Measurements from ENCODE around the gene VILL. TPM values are rescaled to one million over a fixed set of nuclear protein-coding genes. Genes with fewer than 3 reads are reported as not detected.

The VILL gene
- total and polyA plus RNA-seq, 5 experiments from 2014 or later: 12.3 to 41.9 (median 21.6) TPM

DNA sequence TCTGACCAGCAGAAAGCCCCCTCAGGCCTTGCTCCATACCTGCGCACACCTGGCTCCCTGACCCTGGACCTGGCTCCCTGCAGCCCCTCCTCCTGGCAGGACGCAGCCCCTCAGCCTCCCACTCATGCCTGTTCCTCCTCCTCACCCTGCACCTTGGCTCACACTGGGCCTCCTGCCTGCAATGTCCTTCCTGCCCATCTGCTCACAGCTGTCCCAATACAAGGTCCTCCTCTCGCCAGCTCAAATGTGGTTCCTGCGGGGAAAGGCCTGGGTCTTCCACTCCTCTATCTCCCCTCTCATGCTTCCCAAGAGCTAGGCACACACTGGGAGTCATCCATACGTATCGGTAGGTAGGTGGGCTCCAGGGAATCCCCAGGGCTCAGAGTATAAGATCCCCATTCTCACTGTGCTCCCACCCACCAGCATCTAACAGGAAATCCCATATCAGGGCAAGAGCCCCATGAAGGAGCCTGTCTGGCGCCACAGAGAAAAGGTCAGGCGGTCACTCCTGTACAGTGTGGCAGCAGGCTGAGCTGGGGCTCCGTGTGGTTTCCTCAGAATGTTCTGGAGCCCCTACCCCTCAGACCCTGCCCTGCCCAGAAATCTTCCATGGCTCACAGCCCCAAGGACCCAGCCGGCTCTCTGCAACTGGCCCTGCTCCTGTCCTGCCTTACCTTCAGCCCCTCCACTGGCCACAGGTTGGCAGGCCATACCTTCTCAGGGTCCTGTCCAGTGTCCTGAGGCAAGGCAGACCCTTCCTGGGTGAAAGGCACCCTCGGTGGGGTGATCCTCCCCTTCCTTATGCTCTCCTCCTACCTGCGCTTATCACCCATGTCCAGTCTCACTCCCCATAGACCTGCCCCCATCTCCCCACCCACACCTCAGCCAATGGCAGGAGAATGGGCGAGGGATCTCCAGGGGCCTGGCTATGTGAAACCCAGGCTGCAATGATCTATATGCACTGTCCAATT lies 28.0 kb downstream of the VILL start:
- DNase-seq (peak in 1 of 10 donors; percentile 47), ATAC-seq (no peak)
- POLR2A ChIA-PET: no interaction called here
- Mint-ChIP-seq H3K9me3 (peaks cover 0 to 9% (median 0%) of the 10 kb centered on the region in 9 donors), H3K27ac (peak overlapping the region in 4 of 10 donors; percentile 43 to 76 (median 58)), H3K4me1 (peaks cover 13 to 24% (median 20%) of the 10 kb centered on the region in 4 donors), H3K27me3 (no peaks in the 10 kb centered on the region), H3K36me3 (peaks cover 0 to 47% (median 37%) of the 10 kb centered on the region in 3 donors), H3K4me3 (no peak overlapping the region)

DNA sequence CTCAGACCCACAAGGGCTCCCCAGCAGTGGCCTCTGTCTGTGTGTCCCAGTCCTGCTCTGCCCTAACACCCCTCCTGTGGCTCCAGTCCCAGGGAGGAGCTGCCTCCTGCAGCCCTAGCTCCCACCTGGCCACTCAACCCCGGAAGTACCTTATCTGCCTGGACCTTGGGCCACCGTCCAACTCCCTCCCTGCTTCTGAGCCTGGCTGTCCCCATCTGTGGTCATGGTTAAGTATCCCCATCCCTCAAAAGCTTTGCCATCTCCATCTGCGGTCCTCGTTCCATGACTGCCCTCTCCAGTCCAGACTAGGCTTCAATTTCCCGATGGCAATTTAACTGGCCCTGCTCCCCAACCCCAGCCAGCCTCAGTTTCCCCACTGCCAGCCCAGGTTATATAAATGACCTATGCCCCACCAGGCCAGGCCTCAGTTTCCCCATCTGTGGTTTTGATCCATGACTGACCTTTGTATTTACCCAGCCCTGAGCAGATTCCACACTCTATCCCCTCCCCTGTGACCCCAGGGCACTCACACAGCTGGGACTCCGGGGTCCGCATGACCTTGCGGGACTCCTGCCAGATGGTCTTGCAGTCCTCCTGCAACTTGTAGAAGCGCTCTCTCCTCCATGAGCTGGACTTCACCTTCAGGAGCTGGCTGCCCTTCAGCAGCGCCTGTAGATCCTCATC lies 29.2 kb downstream of the VILL start:
- peaks cover 0 to 9% (median 0%) of the 10 kb centered on the region in 9 donors for H3K9me3 Mint-ChIP-seq
- POLR2A ChIA-PET: no interaction called here
- peaks cover 21 to 32% (median 26%) of the 10 kb centered on the region in 4 donors for H3K4me1 Mint-ChIP-seq
- H3K27ac Mint-ChIP-seq: peak overlapping the region in 6 of 10 donors; percentile 4 to 71 (median 57)
- DNase-seq: peak in 1 of 10 donors; percentile 61
- peaks cover 0 to 39% (median 37%) of the 10 kb centered on the region in 3 donors for H3K36me3 Mint-ChIP-seq
- no peak for ATAC-seq
- H3K4me3 Mint-ChIP-seq: no peak overlapping the region
- H3K27me3 Mint-ChIP-seq: no peaks in the 10 kb centered on the region

- Mint-ChIP-seq H3K27ac (peak overlapping the region in 6 of 10 donors; percentile 24 to 71 (median 56)), H3K36me3 (peaks cover 0 to 35% (median 32%) of the 10 kb centered on the region in 3 donors), H3K4me3 (no peak overlapping the region), H3K4me1 (peaks cover 23 to 37% (median 29%) of the 10 kb centered on the region in 4 donors), H3K9me3 (peaks cover 0 to 9% (median 0%) of the 10 kb centered on the region in 9 donors), H3K27me3 (no peaks in the 10 kb centered on the region)
- POLR2A ChIA-PET: no interaction called here
- DNase-seq: no peak
- ATAC-seq: no peak
These were observed 29.7 kb downstream of the VILL start for GRCh38 chr3:38020342-38020726.

- peak overlapping the region in 9 of 10 donors; percentile 25 to 79 (median 56) for H3K27ac Mint-ChIP-seq
- DNase-seq (peak in 1 of 10 donors; percentile 37), ATAC-seq (no peak)
- peaks cover 0 to 26% (median 24%) of the 10 kb centered on the region in 3 donors for H3K36me3 Mint-ChIP-seq
- H3K4me1 Mint-ChIP-seq: peaks cover 27 to 45% (median 35%) of the 10 kb centered on the region in 4 donors
- POLR2A ChIA-PET: interaction anchor here (2.3 kb wide), 1 partner anchor 12 kb away, joined by 9 read pairs; no protein-coding TSS in a partner anchor
- H3K27me3 Mint-ChIP-seq: no peaks in the 10 kb centered on the region
- H3K4me3 Mint-ChIP-seq: no peak overlapping the region
- peaks cover 0 to 6% (median 0%) of the 10 kb centered on the region in 9 donors for H3K9me3 Mint-ChIP-seq
These were observed 30.6 kb downstream of the VILL start for GRCh38 chr3:38021196-38021595.

GRCh38 chr3:38022301-38022700 lies 31.7 kb downstream of the VILL start:
- no peaks in the 10 kb centered on the region for H3K27me3 Mint-ChIP-seq
- POLR2A ChIA-PET: interaction anchor here (1.4 to 2.3 kb wide), 3 partner anchors 13 to 22 kb away, joined by 3 to 9 read pairs (median 5); no protein-coding TSS in a partner anchor
- H3K36me3 Mint-ChIP-seq: peaks cover 0 to 17% (median 13%) of the 10 kb centered on the region in 3 donors
- H3K27ac Mint-ChIP-seq: peak overlapping the region in 8 of 10 donors; percentile 51 to 95 (median 87)
- H3K4me3 Mint-ChIP-seq: peak overlapping the region in 1 of 10 donors; percentile 11
- H3K4me1 Mint-ChIP-seq: peaks cover 25 to 45% (median 38%) of the 10 kb centered on the region in 4 donors
- H3K9me3 Mint-ChIP-seq: no peaks in the 10 kb centered on the region
- DNase-seq (peak in 1 of 10 donors; percentile 43), ATAC-seq (no peak)

DNA sequence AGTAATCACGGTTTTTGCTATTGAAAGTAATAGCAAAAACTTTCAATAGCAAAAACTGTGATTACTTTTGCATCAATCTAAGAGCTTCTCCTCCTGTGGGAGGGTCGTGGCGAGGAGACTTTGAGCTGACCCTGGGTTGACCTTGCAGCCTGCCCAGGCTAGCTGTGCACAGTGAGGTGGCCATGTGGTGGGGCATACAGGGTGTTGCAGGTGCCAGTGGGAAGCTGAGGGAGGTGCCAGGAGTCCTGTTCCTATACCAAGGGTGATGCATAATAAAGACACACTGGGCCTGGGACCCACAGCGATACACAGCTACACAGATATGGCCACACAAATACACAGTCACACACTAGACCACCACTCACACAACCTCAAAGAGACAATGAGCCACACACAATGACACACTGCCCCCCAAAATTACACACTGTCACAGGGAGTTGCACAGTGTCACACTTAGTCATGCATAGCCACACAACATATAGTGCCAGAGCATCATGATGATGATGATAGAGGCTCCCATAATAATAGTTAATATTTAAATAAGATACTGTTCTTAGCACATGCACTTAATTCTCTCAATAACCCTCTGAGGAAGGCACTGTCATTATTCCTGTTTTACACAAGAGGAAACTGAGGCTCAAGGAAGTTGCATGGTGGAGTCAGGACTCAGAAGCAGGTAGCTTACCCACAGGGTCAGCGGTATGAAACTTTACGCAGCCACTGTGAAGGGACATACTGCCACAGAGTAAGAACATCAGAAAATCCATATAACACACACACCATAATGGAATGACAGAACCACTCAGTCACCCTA lies 32.5 kb downstream of the VILL start:
- POLR2A ChIA-PET: interaction anchor here (1.4 to 2.3 kb wide), 3 partner anchors 14 to 21 kb away, joined by 3 to 9 read pairs (median 5); no protein-coding TSS in a partner anchor

GRCh38 chr3:38026856-38027255 lies 36.3 kb downstream of the VILL start:
- POLR2A ChIA-PET: interaction anchor here (0.5 to 0.7 kb wide), 2 partner anchors 9 to 139 kb away, joined by 3 read pairs; no protein-coding TSS in a partner anchor
- peak in 1 of 10 donors; percentile 38 for DNase-seq
- peaks cover 26 to 59% (median 53%) of the 10 kb centered on the region in 4 donors for H3K4me1 Mint-ChIP-seq
- peak overlapping the region in 3 of 10 donors; percentile 18 to 56 (median 30) for H3K4me3 Mint-ChIP-seq
- ATAC-seq: no peak
- peaks cover 0 to 10% (median 7%) of the 10 kb centered on the region in 5 donors for H3K27me3 Mint-ChIP-seq
- no peaks in the 10 kb centered on the region for H3K36me3 Mint-ChIP-seq
- no peaks in the 10 kb centered on the region for H3K9me3 Mint-ChIP-seq
- peak overlapping the region in 4 of 10 donors; percentile 19 to 52 (median 32) for H3K27ac Mint-ChIP-seq

More for the DNA sequence above, 32.5 kb downstream of the VILL start:
- H3K36me3 Mint-ChIP-seq: peaks cover 0 to 11% (median 9%) of the 10 kb centered on the region in 3 donors
- H3K4me3 Mint-ChIP-seq: peak overlapping the region; percentile 82 to 96 (median 93)
- peak overlapping the region; percentile 22 to 98 (median 94) for H3K27ac Mint-ChIP-seq
- no peaks in the 10 kb centered on the region for H3K27me3 Mint-ChIP-seq
- ATAC-seq (no peak), DNase-seq (peak in 1 of 10 donors; percentile 44)
- H3K4me1 Mint-ChIP-seq: peaks cover 28 to 46% (median 42%) of the 10 kb centered on the region in 4 donors
- H3K9me3 Mint-ChIP-seq: no peaks in the 10 kb centered on the region

DNA sequence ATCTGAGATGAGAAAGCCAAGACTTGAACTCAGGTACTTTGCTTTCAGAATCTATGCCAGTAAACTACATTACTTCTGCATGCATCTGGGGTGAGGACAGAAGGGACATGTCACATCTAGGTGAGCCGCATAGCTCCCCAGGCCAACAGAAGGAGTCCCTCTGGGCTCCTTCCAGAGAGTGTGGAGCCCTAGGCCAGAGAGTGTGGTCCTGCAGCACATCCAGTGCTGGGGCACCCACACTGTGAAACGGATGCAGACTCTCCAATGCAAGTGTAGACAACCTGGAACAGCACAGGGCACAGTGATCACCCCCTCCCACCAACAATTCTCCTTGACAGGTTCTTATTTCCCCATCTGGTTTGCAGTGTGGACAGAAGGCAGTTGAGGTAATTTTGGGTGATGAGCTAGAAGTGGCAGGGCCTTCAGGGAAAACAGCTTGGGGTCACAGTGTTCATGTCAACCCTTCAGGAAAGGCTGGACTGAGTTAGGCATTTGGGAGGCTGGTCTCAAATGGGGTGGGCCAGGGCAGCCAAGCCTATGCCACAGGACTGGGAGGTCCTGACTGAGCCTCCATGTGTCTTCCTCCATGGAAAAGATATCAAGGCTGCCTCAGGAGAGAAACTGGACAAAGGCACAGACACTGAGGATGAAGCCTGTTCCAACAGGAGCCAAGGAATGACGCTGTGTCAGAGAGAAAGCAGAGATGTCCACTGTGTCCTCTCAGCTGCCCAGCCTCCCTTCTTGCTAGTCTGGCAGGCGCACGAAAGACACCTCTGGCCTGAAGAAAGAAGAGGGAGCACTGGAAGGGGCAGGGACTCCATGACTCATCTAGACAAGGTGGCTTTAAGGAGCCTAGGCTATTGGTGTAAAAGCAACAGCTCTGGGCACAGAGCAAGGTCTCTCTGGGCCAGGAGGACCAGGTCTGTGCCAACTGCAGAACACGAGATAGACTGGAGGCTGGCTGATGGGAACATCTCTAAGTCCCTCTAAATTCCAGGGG lies 37.2 kb downstream of the VILL start:
- Mint-ChIP-seq H3K4me1 (peaks cover 25 to 52% (median 47%) of the 10 kb centered on the region in 4 donors), H3K36me3 (no peaks in the 10 kb centered on the region), H3K4me3 (peak overlapping the region; percentile 59 to 85 (median 74)), H3K9me3 (no peaks in the 10 kb centered on the region), H3K27ac (peak overlapping the region in 6 of 10 donors; percentile 20 to 85 (median 48)), H3K27me3 (peaks cover 0 to 13% (median 9%) of the 10 kb centered on the region in 5 donors)
- POLR2A ChIA-PET: interaction anchor here (2.5 kb wide), 1 partner anchor 12 kb away, joined by 12 read pairs; the partner anchor contains the start of gene DLEC1
- DNase-seq: peak in 1 of 10 donors; percentile 53
- ATAC-seq: no peak

DNA sequence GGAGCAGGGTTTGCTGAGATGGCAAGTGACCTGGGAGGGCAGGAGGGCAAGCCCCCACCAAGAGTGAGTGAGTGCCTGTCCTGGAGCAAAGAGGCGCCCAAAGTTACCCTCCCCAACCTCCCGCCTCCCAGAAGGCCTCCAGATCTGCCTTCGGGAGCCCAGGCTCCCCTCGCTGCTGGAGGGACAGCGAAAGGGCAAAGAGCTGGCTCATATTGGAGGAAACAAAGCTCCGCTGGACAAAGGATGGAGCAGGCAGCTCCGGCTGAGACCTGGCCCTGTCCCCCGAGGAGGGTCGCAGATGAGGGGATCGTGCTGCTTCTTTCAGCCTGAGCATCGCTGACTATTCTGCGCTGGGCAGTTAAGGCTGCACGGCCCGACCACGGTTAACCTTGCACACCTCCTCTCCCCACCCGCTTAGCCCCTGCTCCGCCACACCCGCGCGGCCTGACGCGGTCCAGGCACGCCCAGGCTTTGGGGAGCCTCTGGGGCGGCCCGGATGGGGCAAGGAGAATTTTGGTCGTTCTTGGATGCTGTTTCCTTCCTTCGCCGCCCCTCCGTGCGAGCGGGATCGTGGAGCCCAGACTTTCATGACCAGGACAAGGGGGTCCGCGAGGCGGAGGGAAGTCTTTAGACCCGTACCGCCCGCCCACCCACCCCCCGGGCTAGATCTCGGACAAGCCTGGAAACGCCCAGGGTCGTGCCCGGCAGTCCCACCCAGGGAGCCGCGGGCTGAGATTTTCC lies 38.2 kb downstream of the VILL start:
- H3K27ac Mint-ChIP-seq: peak overlapping the region in 6 of 10 donors; percentile 23 to 85 (median 48)
- H3K9me3 Mint-ChIP-seq: peaks cover 0 to 2% (median 0%) of the 10 kb centered on the region in 9 donors
- no peaks in the 10 kb centered on the region for H3K36me3 Mint-ChIP-seq
- H3K27me3 Mint-ChIP-seq: peaks cover 7 to 24% (median 10%) of the 10 kb centered on the region in 5 donors
- POLR2A ChIA-PET: interaction anchor here (2.5 kb wide), 1 partner anchor 11 kb away, joined by 12 read pairs; the partner anchor contains the start of gene DLEC1
- peaks cover 18 to 41% (median 37%) of the 10 kb centered on the region in 4 donors for H3K4me1 Mint-ChIP-seq
- ATAC-seq (no peak), DNase-seq (peak in 1 of 10 donors; percentile 62)
- peak overlapping the region; percentile 59 to 85 (median 74) for H3K4me3 Mint-ChIP-seq
